GM12878 (cell line): Measurements from ENCODE around the gene VPS45. TPM values are rescaled to one million over a fixed set of nuclear protein-coding genes. Genes with fewer than 3 reads are reported as not detected.

Experiments
- ATAC-seq: fragments of 200-7000 bp; cut with Tn5 transposase; 3 replicates; pipeline ENCODE4 v1.9.1; 2020; ENCODE audit warnings: mild to moderate bottlenecking, moderate library complexity
- BruUV-seq: library from RNA; stranded (reverse); fragments of 400-500 nt; replicated peaks from 2 replicates; lab custom pipeline; 2021; lab: Mats Ljungman, UMichigan
- CTCF ChIA-PET: fragments of 300-600 bp; sonication (Branson Sonifier 250); formaldehyde crosslinking; extraction: SDS; loops from one replicate; lab custom pipeline; 2021; ENCODE audit warnings: inconsistent platforms; lab: Yijun Ruan, JAX
- POLR2A ChIA-PET: fragments of 350-600 bp; formaldehyde crosslinking; extraction: SDS; loops from one replicate; lab custom pipeline; 2021; ENCODE audit warnings: inconsistent platforms; lab: Charles Lee
- RAD21 ChIA-PET: fragments of 300-600 bp; sonication (Branson Sonifier 250); formaldehyde crosslinking; loops from one replicate; lab custom pipeline; 2023; ENCODE audit warnings: antibody characterized with exemption; ENCODE audit not compliant: unreplicated experiment; lab: Charles Lee
- SMC1A ChIA-PET: fragments of 300-600 bp; sonication (Branson Sonifier 250); formaldehyde crosslinking; loops from one replicate; lab custom pipeline; 2023; ENCODE audit not compliant: unreplicated experiment, uncharacterized antibody; lab: Charles Lee
- DNase-seq: peaks from one replicate; pipeline ENCODE4 v3.0.0-alpha.2; 2011; ENCODE audit warnings: low read depth, low spot score
- FAIRE-seq: peaks from 3 replicates; lab custom pipeline; 2011; peaks lifted over from hg19 to GRCh38; lab: Jason Lieb, UNC
- H2AFZ ChIP-seq: 2 replicates; pipeline ENCODE4 v1.6.0; 2011; ENCODE audit warnings: low read depth, low read length, control low read depth; ENCODE audit not compliant: control insufficient read depth
- H3K27ac ChIP-seq: 2 replicates; pipeline ENCODE4 v1.5.1; 2011; ENCODE audit warnings: control low read depth; ENCODE audit not compliant: control insufficient read depth, insufficient read depth
- H3K27me3 ChIP-seq, 2 experiments: replicated peaks in 1 of 2; 2 replicates each; pipeline versions ENCODE4 v1.6.0 to v1.6.1; 2011; ENCODE audit warnings: low read length in 1 of 2; ENCODE audit not compliant: control insufficient read depth in 2 of 2, insufficient read depth in 2 of 2
- H3K36me3 ChIP-seq, 2 experiments: 2 replicates each; pipeline ENCODE4 v1.5.1; 2011; ENCODE audit warnings: low read length in 1 of 2; ENCODE audit not compliant: control insufficient read depth in 2 of 2, insufficient read depth in 2 of 2
- H3K4me1 ChIP-seq: 2 replicates; pipeline ENCODE4 v1.6.1; 2011; ENCODE audit warnings: mild to moderate bottlenecking, low read length, moderate library complexity, mixed read lengths; ENCODE audit not compliant: control insufficient read depth, insufficient read depth
- H3K4me2 ChIP-seq: 2 replicates; pipeline ENCODE4 v1.6.0; 2011; ENCODE audit warnings: control low read depth; ENCODE audit not compliant: control insufficient read depth, insufficient read depth
- H3K4me3 ChIP-seq: fragments of 200-600 bp; sonication (generic); 2 replicates; pipeline ENCODE4 v1.5.1; 2016
- H3K79me2 ChIP-seq: 2 replicates; pipeline ENCODE4 v1.6.0; 2011; ENCODE audit warnings: low read length; ENCODE audit not compliant: control insufficient read depth, insufficient read depth
- H3K9ac ChIP-seq: 2 replicates; pipeline ENCODE4 v1.8.0; 2011; ENCODE audit warnings: low read length, control low read depth, mixed read lengths; ENCODE audit not compliant: control insufficient read depth, insufficient read depth
- H3K9me3 ChIP-seq: replicated peaks from 3 replicates; pipeline ENCODE4 v1.5.1; 2011; ENCODE audit warnings: mild to moderate bottlenecking, low read length; ENCODE audit not compliant: control insufficient read depth, insufficient read depth
- H4K20me1 ChIP-seq: 2 replicates; pipeline ENCODE4 v1.6.0; 2011; ENCODE audit not compliant: control insufficient read depth, insufficient read depth
- BACH1 ChIP-seq: fragments of 450-650 bp; IDR thresholded peaks from 2 replicates; pipeline ENCODE4 v1.6.1; 2017; ENCODE audit warnings: mild to moderate bottlenecking, borderline replicate concordance
- BHLHE40 ChIP-seq, 2 experiments: fragments of 450-650 bp in 1 of 2; IDR thresholded peaks; 2 replicates each; pipeline ENCODE4 v1.6.1; 2011 to 2017; ENCODE audit warnings: low read depth in 2 of 2, borderline replicate concordance in 1 of 2, improper control_type of control experiment in 1 of 2, low read length in 1 of 2, mild to moderate bottlenecking in 1 of 2
- CBX5 ChIP-seq: sonication (generic); IDR thresholded peaks from 2 replicates; pipeline ENCODE4 v1.6.1; 2016; ENCODE audit warnings: low read depth, moderate library complexity, mild to moderate bottlenecking, inconsistent platforms
- GATAD2B ChIP-seq: fragments of 450-650 bp; conservative IDR thresholded peaks from 2 replicates; pipeline ENCODE4 v1.6.1; 2017; ENCODE audit warnings: low read depth, mild to moderate bottlenecking, moderate library complexity
- LARP7 ChIP-seq: fragments of 450-650 bp; IDR thresholded peaks from 2 replicates; pipeline ENCODE4 v1.6.1; 2017; ENCODE audit warnings: mild to moderate bottlenecking
- PML ChIP-seq: IDR thresholded peaks from 2 replicates; pipeline ENCODE4 v1.6.1; 2012; ENCODE audit warnings: low read length, inconsistent platforms
- RCOR1 ChIP-seq: conservative IDR thresholded peaks from 2 replicates; pipeline ENCODE4 v1.6.1; 2012; ENCODE audit warnings: low read depth, low read length, improper control_type of control experiment
- RFX5 ChIP-seq: IDR thresholded peaks from 2 replicates; pipeline ENCODE4 v1.6.1; 2011; ENCODE audit warnings: low read depth, low read length, improper control_type of control experiment
- SIN3A ChIP-seq: IDR thresholded peaks from 2 replicates; pipeline ENCODE4 v1.6.1; 2012; ENCODE audit warnings: low read depth, low read length, improper control_type of control experiment
- SUZ12 ChIP-seq: fragments of 200-600 bp; sonication (generic); IDR thresholded peaks from one replicate; pipeline ENCODE4 v1.6.1; 2018; ENCODE audit warnings: antibody characterized with exemption, mild to moderate bottlenecking; ENCODE audit not compliant: unreplicated experiment
- TARDBP ChIP-seq: IDR thresholded peaks from 2 replicates; pipeline ENCODE4 v1.6.1; 2016; ENCODE audit warnings: borderline replicate concordance
- TCF3 ChIP-seq: IDR thresholded peaks from 2 replicates; pipeline ENCODE4 v1.6.1; 2012; ENCODE audit warnings: low read depth, mild to moderate bottlenecking, low read length, borderline replicate concordance; ENCODE audit not compliant: insufficient read depth
- WRNIP1 ChIP-seq: IDR thresholded peaks from 2 replicates; pipeline ENCODE4 v1.6.1; 2011; ENCODE audit warnings: low read depth, low read length, improper control_type of control experiment, borderline replicate concordance
- WGBS: methylation state at CpG from one replicate; pipeline ENCODE4 v1.1.6; 2016; ENCODE audit warnings: low lambda C conversion rate; ENCODE audit not compliant: insufficient replicate concordance, insufficient coverage; ENCODE audit errors: missing lambda C conversion rate; 5-methylcytosine and 5-hydroxymethylcytosine counted together
- in situ Hi-C: fragments of 300-500 bp; cut with MboI; formaldehyde crosslinking; loops from 9 replicates; pipeline ENCODE4 v1.14.3; 2018; ENCODE audit warnings: mixed read lengths
- intact Hi-C: fragments of 100-400 bp; cut with micrococcal nuclease; formaldehyde crosslinking; loops from one replicate; pipeline ENCODE4 v1.14.2; 2022; ENCODE audit not compliant: unreplicated experiment
- polyA plus RNA-seq, 11 experiments: library from polyadenylated mRNA; depleted of rRNA in 4 of 11; unstranded in 6 of 11; stranded (reverse) in 5 of 11; fragments of >200 nt; fragmentation: Nextera tagmentation in 4 of 11; fragmentation: Illumina TruSeq in 1 of 11; extraction: Ambion mirVana in 4 of 11; extraction: Trizol in 1 of 11; gene quantifications; 1 replicate in 1 of 11; 2 replicates in 10 of 11; pipeline versions ENCODE4 v1.2.1 to v1.2.3, GENCODE V29; 2011 to 2016; ENCODE audit warnings: inconsistent platforms in 2 of 11, missing spikeins in 2 of 11, low read depth in 1 of 11
- total RNA-seq, 4 experiments: library from RNA; depleted of rRNA in 3 of 4; stranded (reverse); fragments of >200 nt in 3 of 4; fragmentation: Illumina TruSeq in 1 of 4; extraction: Trizol in 1 of 4; gene quantifications; 2 replicates each; pipeline versions ENCODE4 v1.2.1 to v1.2.3, GENCODE V29; 2013 to 2021
- TF ChIP-seq, protein P1 (sequence below): fragments of 450-650 bp; IDR thresholded peaks from 2 replicates; pipeline ENCODE4 v1.6.1; 2014; ENCODE audit warnings: mild to moderate bottlenecking
- TF ChIP-seq, protein P2 (sequence below): IDR thresholded peaks from 2 replicates; pipeline ENCODE4 v1.6.1; 2012; ENCODE audit warnings: improper control_type of control experiment, low read depth, low read length; ENCODE audit not compliant: insufficient replicate concordance
- TF ChIP-seq, protein P3 (sequence below): IDR thresholded peaks from 2 replicates; pipeline ENCODE4 v1.6.1; 2012; ENCODE audit warnings: low read depth, low read length, improper control_type of control experiment

Gene VPS45
- total and polyA plus RNA-seq, 10 of the 15 experiments (the other 5 are each of a cell fraction or from before 2014, with no cell fraction given) = 24.4 to 48.7 (median 34.5) TPM

DNA sequence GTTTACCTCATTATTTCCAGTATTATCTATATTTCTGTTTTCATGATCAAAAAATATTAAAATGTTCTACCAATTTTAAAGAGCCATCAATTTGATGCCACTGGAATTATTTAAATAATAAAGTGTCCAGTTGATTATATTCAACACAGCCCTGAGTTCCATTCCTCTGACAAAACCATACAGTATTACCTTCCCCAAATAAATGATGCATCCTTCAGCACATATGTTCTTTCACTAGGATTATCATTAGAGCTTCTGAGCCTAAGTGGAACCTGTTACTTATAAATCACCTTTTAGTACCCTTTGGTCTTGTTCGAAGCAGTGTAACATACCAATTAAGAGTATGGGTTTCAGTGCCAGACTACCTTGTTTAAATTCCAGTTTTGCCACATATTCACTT, 64.8 kb downstream of the VPS45 start (continued):
- TF ChIP-seq, protein P1, sequence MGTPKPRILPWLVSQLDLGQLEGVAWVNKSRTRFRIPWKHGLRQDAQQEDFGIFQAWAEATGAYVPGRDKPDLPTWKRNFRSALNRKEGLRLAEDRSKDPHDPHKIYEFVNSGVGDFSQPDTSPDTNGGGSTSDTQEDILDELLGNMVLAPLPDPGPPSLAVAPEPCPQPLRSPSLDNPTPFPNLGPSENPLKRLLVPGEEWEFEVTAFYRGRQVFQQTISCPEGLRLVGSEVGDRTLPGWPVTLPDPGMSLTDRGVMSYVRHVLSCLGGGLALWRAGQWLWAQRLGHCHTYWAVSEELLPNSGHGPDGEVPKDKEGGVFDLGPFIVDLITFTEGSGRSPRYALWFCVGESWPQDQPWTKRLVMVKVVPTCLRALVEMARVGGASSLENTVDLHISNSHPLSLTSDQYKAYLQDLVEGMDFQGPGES = no peak
- no peak for TF ChIP-seq GATAD2B
- no peak for TF ChIP-seq TCF3
- TF ChIP-seq SIN3A = no peak

DNA sequence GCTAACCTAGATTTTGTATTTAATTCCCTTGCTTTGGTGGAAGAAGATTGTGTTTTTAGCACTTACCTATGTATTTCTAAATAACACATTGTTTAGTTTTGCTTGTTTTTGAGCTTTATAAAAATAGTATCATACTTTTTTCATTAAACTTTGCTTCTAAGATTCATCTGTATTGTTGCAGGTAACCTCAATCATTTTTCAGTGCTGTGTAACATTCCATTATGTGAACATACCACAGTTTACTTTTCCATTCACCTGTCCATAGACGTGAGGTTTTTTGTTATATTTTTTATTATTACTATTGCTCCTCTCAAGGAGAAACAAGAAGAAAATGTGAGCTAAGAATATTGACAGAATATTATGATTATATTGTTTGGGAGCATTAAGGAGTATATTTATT, 67.0 kb downstream of the VPS45 start:
- no peak for DNase-seq
- ChIA-PET POLR2A (interaction anchor here (0.7 kb wide), 1 partner anchor 243 kb away, joined by 3 read pairs; no protein-coding TSS in a partner anchor), CTCF (interaction anchor here (0.7 to 1.7 kb wide), 3 partner anchors 25 to 129 kb away, joined by 3 to 7 read pairs (median 3); no protein-coding TSS in a partner anchor), SMC1A (no interaction called here), RAD21 (no interaction called here)
- H3K36me3 ChIP-seq = no peaks in the 10 kb centered on the region
- H3K4me2 ChIP-seq = no peak overlapping the region
- no TSS peak for BruUV-seq
- H3K4me1 ChIP-seq = peaks cover 1% of the 10 kb centered on the region; the same call in 1 of the 2 replicates
- TF ChIP-seq WRNIP1 = no peak
- TF ChIP-seq CBX5 = no peak
- TF ChIP-seq SUZ12 = no peak
- TF ChIP-seq BACH1 = no peak
- TF ChIP-seq, protein P2, sequence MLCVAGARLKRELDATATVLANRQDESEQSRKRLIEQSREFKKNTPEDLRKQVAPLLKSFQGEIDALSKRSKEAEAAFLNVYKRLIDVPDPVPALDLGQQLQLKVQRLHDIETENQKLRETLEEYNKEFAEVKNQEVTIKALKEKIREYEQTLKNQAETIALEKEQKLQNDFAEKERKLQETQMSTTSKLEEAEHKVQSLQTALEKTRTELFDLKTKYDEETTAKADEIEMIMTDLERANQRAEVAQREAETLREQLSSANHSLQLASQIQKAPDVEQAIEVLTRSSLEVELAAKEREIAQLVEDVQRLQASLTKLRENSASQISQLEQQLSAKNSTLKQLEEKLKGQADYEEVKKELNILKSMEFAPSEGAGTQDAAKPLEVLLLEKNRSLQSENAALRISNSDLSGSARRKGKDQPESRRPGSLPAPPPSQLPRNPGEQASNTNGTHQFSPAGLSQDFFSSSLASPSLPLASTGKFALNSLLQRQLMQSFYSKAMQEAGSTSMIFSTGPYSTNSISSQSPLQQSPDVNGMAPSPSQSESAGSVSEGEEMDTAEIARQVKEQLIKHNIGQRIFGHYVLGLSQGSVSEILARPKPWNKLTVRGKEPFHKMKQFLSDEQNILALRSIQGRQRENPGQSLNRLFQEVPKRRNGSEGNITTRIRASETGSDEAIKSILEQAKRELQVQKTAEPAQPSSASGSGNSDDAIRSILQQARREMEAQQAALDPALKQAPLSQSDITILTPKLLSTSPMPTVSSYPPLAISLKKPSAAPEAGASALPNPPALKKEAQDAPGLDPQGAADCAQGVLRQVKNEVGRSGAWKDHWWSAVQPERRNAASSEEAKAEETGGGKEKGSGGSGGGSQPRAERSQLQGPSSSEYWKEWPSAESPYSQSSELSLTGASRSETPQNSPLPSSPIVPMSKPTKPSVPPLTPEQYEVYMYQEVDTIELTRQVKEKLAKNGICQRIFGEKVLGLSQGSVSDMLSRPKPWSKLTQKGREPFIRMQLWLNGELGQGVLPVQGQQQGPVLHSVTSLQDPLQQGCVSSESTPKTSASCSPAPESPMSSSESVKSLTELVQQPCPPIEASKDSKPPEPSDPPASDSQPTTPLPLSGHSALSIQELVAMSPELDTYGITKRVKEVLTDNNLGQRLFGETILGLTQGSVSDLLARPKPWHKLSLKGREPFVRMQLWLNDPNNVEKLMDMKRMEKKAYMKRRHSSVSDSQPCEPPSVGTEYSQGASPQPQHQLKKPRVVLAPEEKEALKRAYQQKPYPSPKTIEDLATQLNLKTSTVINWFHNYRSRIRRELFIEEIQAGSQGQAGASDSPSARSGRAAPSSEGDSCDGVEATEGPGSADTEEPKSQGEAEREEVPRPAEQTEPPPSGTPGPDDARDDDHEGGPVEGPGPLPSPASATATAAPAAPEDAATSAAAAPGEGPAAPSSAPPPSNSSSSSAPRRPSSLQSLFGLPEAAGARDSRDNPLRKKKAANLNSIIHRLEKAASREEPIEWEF = no peak
- no peak for TF ChIP-seq RCOR1
- TF ChIP-seq BHLHE40 (IDR thresholded peaks at IDR 0.05; ENCODE audit: borderline replicate concordance in 1 of 2, low read depth in 2 of 2, low read length in 1 of 2) = no peak
- no peak for TF ChIP-seq RFX5
- no peak for TF ChIP-seq TARDBP
- TF ChIP-seq, protein P3, sequence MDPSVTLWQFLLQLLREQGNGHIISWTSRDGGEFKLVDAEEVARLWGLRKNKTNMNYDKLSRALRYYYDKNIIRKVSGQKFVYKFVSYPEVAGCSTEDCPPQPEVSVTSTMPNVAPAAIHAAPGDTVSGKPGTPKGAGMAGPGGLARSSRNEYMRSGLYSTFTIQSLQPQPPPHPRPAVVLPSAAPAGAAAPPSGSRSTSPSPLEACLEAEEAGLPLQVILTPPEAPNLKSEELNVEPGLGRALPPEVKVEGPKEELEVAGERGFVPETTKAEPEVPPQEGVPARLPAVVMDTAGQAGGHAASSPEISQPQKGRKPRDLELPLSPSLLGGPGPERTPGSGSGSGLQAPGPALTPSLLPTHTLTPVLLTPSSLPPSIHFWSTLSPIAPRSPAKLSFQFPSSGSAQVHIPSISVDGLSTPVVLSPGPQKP = no peak
- TF ChIP-seq PML = no peak
- no peak for TF ChIP-seq LARP7
- no peak overlapping the region for H2AFZ ChIP-seq
- H3K79me2 ChIP-seq = no peaks in the 10 kb centered on the region
- no peak overlapping the region for H3K27ac ChIP-seq
- in situ Hi-C loops (no loop called here), intact Hi-C loops (no loop called here)
- no peaks in the 10 kb centered on the region for H3K9me3 ChIP-seq
- H3K9ac ChIP-seq = no peak overlapping the region
- WGBS = 100% methylated on average over 1 of the region's 1 CpG
- no peaks in the 10 kb centered on the region for H4K20me1 ChIP-seq
- FAIRE-seq = no peak
- no peaks in the 10 kb centered on the region for H3K27me3 ChIP-seq
- no peak for ATAC-seq
- H3K4me3 ChIP-seq = no peak overlapping the region
